OCI-LY7 (cell line): ENCODE results near the gene CNTN6.

ENCODE experiments used
- EZH2phosphoT487 ChIP-seq: fragments of 200-600 bp; sonication (generic); IDR thresholded peaks from 2 replicates; pipeline ENCODE4 v1.6.1; 2018; ENCODE audit warnings: low read depth, borderline replicate concordance, mild to moderate bottlenecking, mixed run types, antibody characterized with exemption, low read length, moderate library complexity, mixed read lengths
- TF ChIP-seq, protein P1 (sequence below): fragments of 200-600 bp; sonication (generic); conservative IDR thresholded peaks from 2 replicates; pipeline ENCODE4 v1.5.1; 2014; ENCODE audit warnings: mild to moderate bottlenecking, antibody characterized with exemption, low read length, moderate library complexity, mixed read lengths

DNA sequence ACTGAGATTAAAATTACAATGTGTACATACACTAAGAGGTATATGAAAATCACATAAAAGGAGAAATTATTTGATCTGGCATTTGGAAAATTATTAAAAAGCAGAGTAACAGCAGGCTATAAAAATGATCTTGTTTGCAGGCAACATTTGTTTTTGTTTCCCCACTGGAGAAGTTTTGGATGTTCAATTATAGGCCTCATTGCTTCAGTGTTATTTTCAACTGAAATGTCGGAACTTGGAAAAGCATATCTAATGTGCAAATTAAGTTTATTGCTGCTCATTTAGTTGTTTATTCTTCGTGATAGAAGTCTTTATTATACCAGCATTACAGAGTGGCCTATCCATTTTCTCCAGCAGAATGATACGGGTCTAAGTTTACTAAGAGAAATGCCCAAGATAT, 263.3 kb downstream of the CNTN6 start:
- TF ChIP-seq, protein P1, sequence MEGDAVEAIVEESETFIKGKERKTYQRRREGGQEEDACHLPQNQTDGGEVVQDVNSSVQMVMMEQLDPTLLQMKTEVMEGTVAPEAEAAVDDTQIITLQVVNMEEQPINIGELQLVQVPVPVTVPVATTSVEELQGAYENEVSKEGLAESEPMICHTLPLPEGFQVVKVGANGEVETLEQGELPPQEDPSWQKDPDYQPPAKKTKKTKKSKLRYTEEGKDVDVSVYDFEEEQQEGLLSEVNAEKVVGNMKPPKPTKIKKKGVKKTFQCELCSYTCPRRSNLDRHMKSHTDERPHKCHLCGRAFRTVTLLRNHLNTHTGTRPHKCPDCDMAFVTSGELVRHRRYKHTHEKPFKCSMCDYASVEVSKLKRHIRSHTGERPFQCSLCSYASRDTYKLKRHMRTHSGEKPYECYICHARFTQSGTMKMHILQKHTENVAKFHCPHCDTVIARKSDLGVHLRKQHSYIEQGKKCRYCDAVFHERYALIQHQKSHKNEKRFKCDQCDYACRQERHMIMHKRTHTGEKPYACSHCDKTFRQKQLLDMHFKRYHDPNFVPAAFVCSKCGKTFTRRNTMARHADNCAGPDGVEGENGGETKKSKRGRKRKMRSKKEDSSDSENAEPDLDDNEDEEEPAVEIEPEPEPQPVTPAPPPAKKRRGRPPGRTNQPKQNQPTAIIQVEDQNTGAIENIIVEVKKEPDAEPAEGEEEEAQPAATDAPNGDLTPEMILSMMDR = no peak
- no peak for TF ChIP-seq EZH2phosphoT487
